Trophoblast cell (in vitro differentiated cells and primary cell): Measurements from ENCODE around the gene TUBGCP4.

ENCODE experiments used
- DNase-seq, 2 donors: peaks; one replicate each; pipeline ENCODE4 v3.0.0-alpha.2; 2016
- H2AFZ ChIP-seq: 2 replicates; pipeline ENCODE4 v1.6.1; 2013; ENCODE audit warnings: low read length, moderate library complexity, mild to moderate bottlenecking; ENCODE audit not compliant: insufficient read depth, poor library complexity
- H2AK5ac ChIP-seq: 2 replicates; pipeline ENCODE4 v1.6.1; 2013; ENCODE audit warnings: mild to moderate bottlenecking, low read length
- H2BK120ac ChIP-seq: 2 replicates; pipeline ENCODE4 v1.6.1; 2013; ENCODE audit warnings: low read length, mild to moderate bottlenecking, moderate library complexity; ENCODE audit not compliant: insufficient read depth, poor library complexity
- H2BK12ac ChIP-seq: 2 replicates; pipeline ENCODE4 v1.6.1; 2013; ENCODE audit warnings: mild to moderate bottlenecking, low read length, moderate library complexity
- H2BK5ac ChIP-seq: 2 replicates; pipeline ENCODE4 v1.6.1; 2013; ENCODE audit warnings: low read length, low read depth, moderate library complexity, mild to moderate bottlenecking; ENCODE audit not compliant: poor library complexity
- H3K14ac ChIP-seq: 2 replicates; pipeline ENCODE4 v1.6.1; 2013; ENCODE audit warnings: mild to moderate bottlenecking, low read length
- H3K18ac ChIP-seq: 2 replicates; pipeline ENCODE4 v1.6.1; 2013; ENCODE audit warnings: mild to moderate bottlenecking, low read length
- H3K23ac ChIP-seq: 2 replicates; pipeline ENCODE4 v1.6.1; 2013; ENCODE audit warnings: low read length
- H3K27ac ChIP-seq: 2 replicates; pipeline ENCODE4 v1.5.1; 2013; ENCODE audit warnings: low read depth, mild to moderate bottlenecking, inconsistent platforms, low read length, moderate library complexity
- H3K27me3 ChIP-seq: 2 replicates; pipeline ENCODE4 v1.6.1; 2013; ENCODE audit warnings: inconsistent platforms, mild to moderate bottlenecking, low read length, moderate library complexity; ENCODE audit not compliant: insufficient read depth
- H3K36me3 ChIP-seq, 2 experiments: 1 replicate in 1 of 2; 2 replicates in 1 of 2; pipeline ENCODE4 v1.6.1; 2013; ENCODE audit warnings: low read length in 2 of 2, mild to moderate bottlenecking in 2 of 2, moderate library complexity in 1 of 2; ENCODE audit not compliant: insufficient read depth in 2 of 2, control insufficient read depth in 1 of 2
- H3K4ac ChIP-seq: 2 replicates; pipeline ENCODE4 v1.6.1; 2013; ENCODE audit warnings: low read depth, mild to moderate bottlenecking, low read length, moderate library complexity
- H3K4me1 ChIP-seq, 2 experiments: 1 replicate in 1 of 2; 2 replicates in 1 of 2; pipeline ENCODE4 v1.6.1; 2013; ENCODE audit warnings: low read length in 2 of 2, mild to moderate bottlenecking in 2 of 2, moderate library complexity in 1 of 2; ENCODE audit not compliant: insufficient read depth in 2 of 2, control insufficient read depth in 1 of 2
- H3K4me2 ChIP-seq: 2 replicates; pipeline ENCODE4 v1.6.1; 2013; ENCODE audit warnings: inconsistent platforms, mild to moderate bottlenecking, low read length, moderate library complexity
- H3K4me3 ChIP-seq: 2 replicates; pipeline ENCODE4 v1.5.1; 2013; ENCODE audit warnings: mild to moderate bottlenecking, low read depth, low read length, inconsistent platforms
- H3K79me1 ChIP-seq: one replicate; pipeline ENCODE4 v1.6.1; 2013; ENCODE audit warnings: low read length
- H3K79me2 ChIP-seq: 2 replicates; pipeline ENCODE4 v1.6.1; 2013; ENCODE audit warnings: low read length, mild to moderate bottlenecking; ENCODE audit not compliant: control insufficient read depth, insufficient read depth, poor library complexity
- H3K9ac ChIP-seq: 2 replicates; pipeline ENCODE4 v1.6.1; 2013; ENCODE audit warnings: mild to moderate bottlenecking, low read length
- H3K9me3 ChIP-seq: 2 replicates; pipeline ENCODE4 v1.6.1; 2013; ENCODE audit warnings: low read depth, mild to moderate bottlenecking, control low read depth, inconsistent platforms, low read length; ENCODE audit not compliant: insufficient read depth
- H4K12ac ChIP-seq: 2 replicates; pipeline ENCODE4 v1.6.1; 2013; ENCODE audit warnings: low read depth, mild to moderate bottlenecking, low read length, moderate library complexity
- H4K8ac ChIP-seq: 2 replicates; pipeline ENCODE4 v1.6.1; 2013; ENCODE audit warnings: low read depth, mild to moderate bottlenecking, low read length, moderate library complexity
- H4K91ac ChIP-seq: one replicate; pipeline ENCODE4 v1.6.1; 2013; ENCODE audit warnings: low read depth, mild to moderate bottlenecking, low read length, moderate library complexity
- WGBS: extraction: QIAGEN DNeasy Blood & Tissue Kit; methylation state at CpG from one replicate; pipeline ENCODE4 v1.1.7; 2013; ENCODE audit warnings: missing lambda C conversion rate; ENCODE audit not compliant: insufficient read length, insufficient coverage; ENCODE audit errors: extremely low coverage; 5-methylcytosine and 5-hydroxymethylcytosine counted together

The TUBGCP4 gene

DNA sequence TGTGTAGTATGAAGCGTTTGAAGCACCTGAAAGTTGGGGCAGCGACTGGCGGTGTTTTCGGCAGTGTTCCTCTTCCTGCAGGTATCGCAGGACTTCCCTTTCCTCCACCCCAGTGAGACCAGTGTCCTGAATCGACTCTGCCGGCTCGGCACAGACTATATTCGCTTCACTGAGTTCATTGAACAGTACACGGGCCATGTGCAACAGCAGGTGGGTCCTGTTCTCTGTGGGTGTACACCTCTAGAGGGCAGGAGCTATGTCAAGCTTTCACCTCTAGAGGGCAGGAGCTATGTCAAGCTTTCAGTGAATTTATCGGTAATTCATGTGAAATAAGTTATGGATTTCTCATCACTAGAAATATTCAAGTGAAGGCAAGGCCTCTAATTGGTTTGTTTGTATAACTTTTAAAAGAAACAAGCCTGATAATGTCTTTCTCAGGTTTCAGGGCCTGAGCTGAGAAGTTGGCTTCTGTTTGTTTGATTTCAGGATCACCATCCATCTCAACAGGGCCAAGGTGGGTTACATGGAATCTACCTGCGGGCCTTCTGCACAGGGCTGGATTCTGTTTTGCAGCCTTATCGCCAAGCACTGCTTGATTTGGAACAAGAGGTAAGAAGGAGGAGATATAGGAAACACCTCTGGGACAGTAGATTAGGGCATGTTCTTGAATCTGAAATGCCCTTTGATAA lies 5.3 kb downstream of the TUBGCP4 start:
- DNase-seq, result peak; percentile 34 to 77
- Histone ChIP-seq H3K9me3 (no peaks in the 10 kb centered on the region), H4K8ac (no peak overlapping the region), H3K18ac (no peak overlapping the region), H3K27ac (no peak overlapping the region), H3K79me2 (peaks cover 2% of the 10 kb centered on the region), H3K4ac (no peak overlapping the region), H2AFZ (no peak overlapping the region), H2BK12ac (no peak overlapping the region), H3K4me1 (no peaks in the 10 kb centered on the region), H4K91ac (no peak overlapping the region), H3K36me3 (peaks cover 3% of the 10 kb centered on the region in 2 experiments), H3K4me2 (no peak overlapping the region), H3K9ac (no peak overlapping the region), H2BK120ac (no peak overlapping the region), H3K27me3 (no peaks in the 10 kb centered on the region), H3K79me1 (peaks cover 2% of the 10 kb centered on the region), H2BK5ac (no peak overlapping the region), H3K14ac (no peak overlapping the region), H3K4me3 (no peak overlapping the region), H4K12ac (no peak overlapping the region), H3K23ac (no peak overlapping the region), H2AK5ac (no peak overlapping the region)
- no CpG with 5 or more reads among the region's 13 CpGs for WGBS

GRCh38 chr15:43378601-43379000 lies 7.7 kb downstream of the TUBGCP4 start:
- no peak overlapping the region for H3K14ac ChIP-seq
- H3K9ac ChIP-seq, result no peak overlapping the region
- no peak overlapping the region for H2BK120ac ChIP-seq
- H4K91ac ChIP-seq, result no peak overlapping the region
- H3K27ac ChIP-seq, result no peak overlapping the region
- H3K23ac ChIP-seq, result no peak overlapping the region
- no peak overlapping the region for H4K8ac ChIP-seq
- H4K12ac ChIP-seq, result no peak overlapping the region
- DNase-seq, result no peak
- H2AFZ ChIP-seq, result no peak overlapping the region
- H3K79me1 ChIP-seq, result no peaks in the 10 kb centered on the region
- H3K36me3 ChIP-seq, result peaks cover 7 to 9% of the 10 kb centered on the region in 2 experiments
- H3K18ac ChIP-seq, result no peak overlapping the region
- H2BK12ac ChIP-seq, result no peak overlapping the region
- H2BK5ac ChIP-seq, result no peak overlapping the region
- H2AK5ac ChIP-seq, result no peak overlapping the region
- no peaks in the 10 kb centered on the region for H3K79me2 ChIP-seq
- H3K4me3 ChIP-seq, result no peak overlapping the region
- no peaks in the 10 kb centered on the region for H3K27me3 ChIP-seq
- H3K4me2 ChIP-seq, result no peak overlapping the region
- no peak overlapping the region for H3K4ac ChIP-seq
- H3K9me3 ChIP-seq, result no peaks in the 10 kb centered on the region
- H3K4me1 ChIP-seq, result no peaks in the 10 kb centered on the region

DNA sequence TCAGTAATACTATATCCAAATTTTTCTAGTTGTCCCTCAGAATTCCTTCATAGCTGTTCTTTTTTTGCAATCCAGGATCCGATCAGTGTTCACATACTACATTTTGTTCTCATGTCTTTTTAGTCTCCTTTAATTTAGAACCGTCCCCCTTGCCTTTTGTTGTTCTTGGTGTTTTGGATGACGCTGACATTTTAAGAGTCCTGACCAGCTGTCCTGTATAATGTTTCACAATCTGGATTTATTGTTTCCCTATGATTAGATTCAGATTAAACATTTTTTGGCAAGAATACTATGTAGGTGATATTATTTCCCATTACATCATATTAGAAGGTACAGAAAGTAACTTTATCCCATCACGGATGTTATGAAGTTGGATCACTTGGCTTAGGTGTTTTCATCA lies 11.4 kb downstream of the TUBGCP4 start:
- peaks cover 11 to 15% of the 10 kb centered on the region in 2 experiments for H3K36me3 ChIP-seq
- H3K79me2 ChIP-seq, result no peaks in the 10 kb centered on the region
- no peak overlapping the region for H4K12ac ChIP-seq
- H3K4me2 ChIP-seq, result no peak overlapping the region
- no peak overlapping the region for H2BK120ac ChIP-seq
- H3K79me1 ChIP-seq, result no peaks in the 10 kb centered on the region
- H3K27ac ChIP-seq, result no peak overlapping the region
- no peak overlapping the region for H2BK12ac ChIP-seq
- H3K18ac ChIP-seq, result no peak overlapping the region
- H3K4ac ChIP-seq, result no peak overlapping the region
- H3K27me3 ChIP-seq, result no peaks in the 10 kb centered on the region
- no peak overlapping the region for H2AFZ ChIP-seq
- WGBS, result no CpG with 5 or more reads among the region's 4 CpGs
- H3K4me3 ChIP-seq, result no peak overlapping the region
- H3K4me1 ChIP-seq, result no peaks in the 10 kb centered on the region
- DNase-seq, result no peak
- no peak overlapping the region for H4K91ac ChIP-seq
- H3K23ac ChIP-seq, result no peak overlapping the region
- H3K9me3 ChIP-seq, result no peaks in the 10 kb centered on the region
- no peak overlapping the region for H3K9ac ChIP-seq
- H4K8ac ChIP-seq, result no peak overlapping the region
- H3K14ac ChIP-seq, result no peak overlapping the region
- no peak overlapping the region for H2BK5ac ChIP-seq
- H2AK5ac ChIP-seq, result no peak overlapping the region

DNA sequence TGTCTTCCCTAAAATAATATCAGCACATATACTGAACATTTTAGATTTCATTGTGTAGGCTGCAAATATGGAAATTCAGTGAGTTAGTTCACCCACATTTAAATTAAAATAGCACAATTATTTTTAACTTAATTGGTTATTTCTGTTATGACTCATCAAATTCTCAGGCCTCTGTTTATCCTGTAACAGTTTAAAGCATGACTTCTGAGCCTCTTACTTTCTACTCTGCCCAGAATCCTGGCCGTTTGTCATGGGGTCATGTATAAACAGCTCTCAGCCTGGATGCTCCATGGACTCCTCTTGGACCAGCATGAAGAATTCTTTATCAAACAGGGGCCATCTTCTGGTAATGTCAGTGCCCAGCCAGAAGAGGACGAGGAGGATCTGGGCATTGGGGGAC lies 12.2 kb downstream of the TUBGCP4 start:
- Histone ChIP-seq H3K4ac (no peak overlapping the region), H4K8ac (no peak overlapping the region), H2BK12ac (no peak overlapping the region), H2AK5ac (no peak overlapping the region), H3K36me3 (peaks cover 16 to 18% of the 10 kb centered on the region in 2 experiments), H3K23ac (no peak overlapping the region), H2BK5ac (no peak overlapping the region), H3K9ac (no peak overlapping the region), H3K4me1 (no peaks in the 10 kb centered on the region), H2BK120ac (no peak overlapping the region), H3K79me2 (no peaks in the 10 kb centered on the region), H3K79me1 (no peaks in the 10 kb centered on the region), H3K27me3 (no peaks in the 10 kb centered on the region), H3K27ac (no peak overlapping the region), H4K91ac (no peak overlapping the region), H3K14ac (no peak overlapping the region), H3K4me2 (no peak overlapping the region), H3K9me3 (no peaks in the 10 kb centered on the region), H2AFZ (no peak overlapping the region), H3K4me3 (no peak overlapping the region), H4K12ac (no peak overlapping the region), H3K18ac (no peak overlapping the region)
- no peak for DNase-seq
- no CpG with 5 or more reads among the region's 2 CpGs for WGBS
